VCaP (cell line): ENCODE results near the gene CD99L2.

ENCODE experiments used
- H3K27ac ChIP-seq: fragments of 450-650 bp; 2 replicates; pipeline ENCODE4 v1.5.1; 2017
- TF ChIP-seq, protein P1 (sequence below): fragments of 450-650 bp; conservative IDR thresholded peaks from 2 replicates; pipeline ENCODE4 v1.5.1; 2017; ENCODE audit warnings: mild to moderate bottlenecking, moderate library complexity

The CD99L2 gene

DNA sequence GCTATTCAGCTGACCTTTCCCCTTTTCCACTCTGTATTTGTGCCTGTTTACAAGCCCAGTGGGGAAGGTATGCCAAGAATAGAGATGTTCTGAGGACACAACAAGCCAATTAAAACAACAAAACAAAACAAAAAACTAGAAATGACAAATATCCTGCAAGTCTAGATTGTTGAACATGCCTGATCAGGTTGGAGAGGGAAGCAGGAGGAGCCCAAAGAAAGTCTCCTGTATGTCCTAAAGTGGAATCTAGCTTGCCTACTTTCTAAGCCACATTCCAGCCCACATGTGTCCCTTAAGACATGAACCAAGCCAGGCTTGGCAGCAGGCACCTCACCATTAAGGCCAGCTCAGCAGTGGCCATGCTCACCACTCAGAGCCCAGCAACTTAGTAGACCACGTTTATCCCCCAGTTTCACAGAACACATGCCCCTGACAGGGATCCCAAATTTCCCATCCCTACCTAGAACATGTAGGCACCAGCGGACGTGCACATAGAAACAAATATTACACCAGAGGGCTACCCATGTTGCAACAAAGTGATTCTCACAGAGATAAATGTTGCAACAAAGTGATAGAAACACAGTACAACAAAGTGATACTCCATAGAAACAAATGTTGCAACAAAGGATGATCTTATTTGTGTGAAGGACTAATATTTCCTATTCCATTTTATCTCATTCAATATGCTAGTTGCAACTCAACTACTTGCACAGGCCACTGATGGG lies 48.3 kb downstream of the CD99L2 start:
- no peak overlapping the region for H3K27ac ChIP-seq
- TF ChIP-seq, protein P1, sequence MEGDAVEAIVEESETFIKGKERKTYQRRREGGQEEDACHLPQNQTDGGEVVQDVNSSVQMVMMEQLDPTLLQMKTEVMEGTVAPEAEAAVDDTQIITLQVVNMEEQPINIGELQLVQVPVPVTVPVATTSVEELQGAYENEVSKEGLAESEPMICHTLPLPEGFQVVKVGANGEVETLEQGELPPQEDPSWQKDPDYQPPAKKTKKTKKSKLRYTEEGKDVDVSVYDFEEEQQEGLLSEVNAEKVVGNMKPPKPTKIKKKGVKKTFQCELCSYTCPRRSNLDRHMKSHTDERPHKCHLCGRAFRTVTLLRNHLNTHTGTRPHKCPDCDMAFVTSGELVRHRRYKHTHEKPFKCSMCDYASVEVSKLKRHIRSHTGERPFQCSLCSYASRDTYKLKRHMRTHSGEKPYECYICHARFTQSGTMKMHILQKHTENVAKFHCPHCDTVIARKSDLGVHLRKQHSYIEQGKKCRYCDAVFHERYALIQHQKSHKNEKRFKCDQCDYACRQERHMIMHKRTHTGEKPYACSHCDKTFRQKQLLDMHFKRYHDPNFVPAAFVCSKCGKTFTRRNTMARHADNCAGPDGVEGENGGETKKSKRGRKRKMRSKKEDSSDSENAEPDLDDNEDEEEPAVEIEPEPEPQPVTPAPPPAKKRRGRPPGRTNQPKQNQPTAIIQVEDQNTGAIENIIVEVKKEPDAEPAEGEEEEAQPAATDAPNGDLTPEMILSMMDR = no peak

DNA sequence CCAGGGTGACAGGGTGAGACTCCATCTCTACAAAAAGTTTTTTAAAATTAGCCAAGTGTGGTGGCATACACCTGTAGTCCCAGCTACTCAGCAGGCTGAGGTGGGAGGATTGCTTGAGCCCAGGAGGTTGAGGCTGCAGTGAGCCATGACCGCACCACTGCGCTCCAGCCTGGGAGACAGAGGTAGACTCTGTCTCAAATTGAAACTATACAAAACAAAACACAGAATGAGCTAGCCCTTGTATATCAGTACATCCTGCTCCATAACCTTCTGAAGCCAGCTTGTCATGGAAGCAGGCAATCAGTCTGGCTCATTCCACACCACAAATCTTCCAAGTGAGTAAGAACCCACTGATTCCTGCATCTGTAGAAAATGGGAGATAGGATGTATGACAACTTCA lies 49.0 kb downstream of the CD99L2 start:
- TF ChIP-seq, protein P1 = no peak
- H3K27ac ChIP-seq = no peak overlapping the region

DNA sequence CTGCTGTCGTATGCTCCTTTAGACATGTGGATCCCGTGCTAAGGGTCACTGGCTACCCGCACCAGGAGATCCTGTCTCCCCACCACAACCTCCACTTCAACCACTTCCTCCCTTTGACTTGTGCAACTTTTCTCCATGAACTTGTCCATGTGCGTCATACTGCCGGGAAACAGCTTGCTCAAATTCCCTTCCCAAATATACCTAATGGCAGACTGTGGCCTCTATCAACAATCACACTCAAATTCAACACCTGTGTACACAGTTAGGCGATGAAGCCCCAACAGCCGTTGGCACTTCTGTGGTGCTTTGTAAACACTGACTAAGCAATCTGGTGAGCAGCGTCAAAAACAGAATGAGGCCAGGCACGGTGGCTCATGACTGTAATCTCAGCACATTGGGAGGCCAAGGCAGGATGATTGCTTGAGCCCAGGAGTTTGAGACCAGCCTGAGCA lies 49.5 kb downstream of the CD99L2 start:
- no peak overlapping the region for H3K27ac ChIP-seq
- TF ChIP-seq, protein P1 = no peak

- H3K27ac ChIP-seq = no peak overlapping the region
- TF ChIP-seq, protein P1 = no peak
These were observed 51.4 kb downstream of the CD99L2 start for GRCh38 chrX:150847088-150847487.

DNA sequence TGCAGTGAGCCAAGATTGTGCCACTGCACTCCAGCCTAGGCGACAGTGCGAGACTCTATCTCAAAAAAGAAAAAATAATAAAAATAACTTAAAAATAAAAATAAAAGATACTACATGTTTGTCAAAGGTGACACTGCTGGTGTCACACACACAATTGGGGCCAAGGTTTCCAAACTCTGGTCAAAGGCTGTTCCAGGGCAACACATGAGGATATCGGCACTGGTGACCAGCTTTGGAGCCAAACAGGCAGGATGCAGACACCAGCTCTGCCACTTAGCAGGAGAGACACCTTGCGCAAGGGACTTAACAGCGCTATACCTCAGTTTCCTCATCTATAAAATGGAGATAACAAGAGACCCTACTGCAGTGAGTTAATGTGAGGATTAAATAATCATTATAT lies 52.3 kb downstream of the CD99L2 start:
- TF ChIP-seq, protein P1 = no peak
- H3K27ac ChIP-seq = no peak overlapping the region

GRCh38 chrX:150845091-150845490 lies 53.4 kb downstream of the CD99L2 start:
- TF ChIP-seq, protein P1 = no peak
- H3K27ac ChIP-seq = no peak overlapping the region

GRCh38 chrX:150844016-150844415 lies 54.5 kb downstream of the CD99L2 start:
- H3K27ac ChIP-seq = no peak overlapping the region
- TF ChIP-seq, protein P1 = no peak
